Gastrocnemius medialis (tissue), 4 donors: ENCODE measurements around the gene RASL12. TPM values are rescaled to one million over a fixed set of nuclear protein-coding genes. Genes with fewer than 3 reads are reported as not detected.

Experiments
- ATAC-seq, 2 donors: fragments of 150-250 bp; one replicate each; pipeline ENCODE4 v1.9.1; 2016
- DNase-seq, 2 donors: peaks; one replicate each; pipeline ENCODE4 v3.0.0-alpha.2; 2019
- H3K27ac ChIP-seq, 4 donors: fragments of 200-600 bp; sonication (generic); 1 replicate in 1 of 4; 2 replicates in 3 of 4; pipeline ENCODE4 v1.5.1; 2016 to 2018; ENCODE audit warnings: mild to moderate bottlenecking in 2 of 4, moderate library complexity in 1 of 4
- H3K27me3 ChIP-seq, 3 donors: fragments of 200-600 bp; sonication (generic) in 2 of 3; 1 replicate in 1 of 3; 2 replicates in 2 of 3; pipeline versions ENCODE4 v1.5.1 to v1.6.0; 2016 to 2019; ENCODE audit warnings: mild to moderate bottlenecking in 1 of 3, moderate library complexity in 1 of 3
- H3K36me3 ChIP-seq, 2 donors: fragments of 200-600 bp; sonication (generic) in 1 of 2; one replicate each; pipeline ENCODE4 v1.5.1; 2017 to 2018
- H3K4me1 ChIP-seq, 2 donors: fragments of 200-600 bp; sonication (generic) in 1 of 2; one replicate each; pipeline ENCODE4 v1.5.1; 2016 to 2017; ENCODE audit warnings: mild to moderate bottlenecking in 2 of 2
- H3K4me3 ChIP-seq, 4 donors: fragments of 200-600 bp; sonication (generic) in 3 of 4; 1 replicate in 1 of 4; 2 replicates in 3 of 4; pipeline ENCODE4 v1.5.1; 2016 to 2019; ENCODE audit warnings: mild to moderate bottlenecking in 2 of 4
- H3K9me3 ChIP-seq, 3 donors: fragments of 200-600 bp; sonication (generic) in 2 of 3; 1 replicate in 1 of 3; 2 replicates in 2 of 3; pipeline ENCODE4 v1.5.1; 2016 to 2019
- CTCF ChIP-seq, 5 experiments: fragments of 450-650 bp in 3 of 5; fragments of 200-600 bp in 2 of 5; sonication (generic) in 2 of 5; IDR thresholded peaks in 4 of 5; conservative IDR thresholded peaks in 1 of 5; 1 replicate in 4 of 5; 2 replicates in 1 of 5; pipeline ENCODE4 v1.5.1; 2016 to 2019; ENCODE audit warnings: antibody characterized with exemption in 5 of 5, mild to moderate bottlenecking in 3 of 5, moderate library complexity in 3 of 5
- POLR2A ChIP-seq, 2 donors: fragments of 450-650 bp; IDR thresholded peaks; one replicate each; pipeline ENCODE4 v1.6.1; 2017; ENCODE audit warnings: antibody characterized with exemption in 2 of 2, mild to moderate bottlenecking in 2 of 2, moderate library complexity in 2 of 2
- in situ Hi-C, 4 donors: fragments of 200-750 bp; cut with MboI; loops; one replicate each; pipeline versions ENCODE4 v1.15.0 to v1.8.0; 2017; ENCODE audit warnings: low sequenced_read_pairs in 4 of 4
- intact Hi-C: fragments of 100-400 bp; cut with DNase I; formaldehyde crosslinking; loops from one replicate; pipeline ENCODE4 v1.15.1; 2023; ENCODE audit warnings: low total_unique reads
- total RNA-seq, 4 donors: library from RNA; depleted of rRNA; stranded (reverse); fragments of >200 nt; gene quantifications; one replicate each; pipeline versions ENCODE4 v1.1.0 to v1.2.3, GENCODE V29; 2016

Gene RASL12
- total RNA-seq, 4 donors from 2014 or later, result 2.8 to 8.2 (median 5.4) TPM

DNA sequence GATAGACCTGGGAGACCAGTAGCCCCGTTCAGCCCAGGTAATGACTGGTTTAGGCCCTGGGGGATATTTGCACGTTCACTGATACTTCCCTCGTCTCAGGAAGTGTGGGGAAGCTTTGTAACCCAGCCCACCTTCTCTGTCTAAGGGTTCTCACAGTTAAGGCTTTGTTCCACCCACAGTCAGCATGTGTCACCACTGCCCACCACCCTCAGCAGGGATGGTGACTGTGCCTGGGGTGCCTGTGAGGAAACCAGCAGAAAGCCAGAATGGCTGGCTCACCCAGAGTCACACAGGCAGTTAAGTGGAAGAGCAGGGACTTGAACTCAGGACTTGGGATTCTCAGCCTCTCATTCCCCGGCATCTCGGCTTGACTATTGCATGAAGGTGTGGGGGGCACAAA, 14.0 kb upstream of the RASL12 start:
- ATAC-seq (no peak), DNase-seq (no peak)
- H3K36me3 ChIP-seq, result no peaks in the 10 kb centered on the region
- H3K4me3 ChIP-seq, result no peak overlapping the region
- H3K4me1 ChIP-seq, result peaks cover 19% of the 10 kb centered on the region in 2 donors
- H3K27ac ChIP-seq, result peak overlapping the region in 1 of 4 donors; percentile 9
- in situ Hi-C loops (loop anchor here in 1 of 4 donors (10.0 kb wide), 1 partner anchor 47 kb away; no protein-coding TSS in a partner anchor), intact Hi-C loops (no loop called here)
- no peaks in the 10 kb centered on the region for H3K27me3 ChIP-seq
- no peak for TF ChIP-seq CTCF (IDR thresholded peaks at IDR 0.05 in 4 of 5, conservative IDR thresholded peaks at IDR 0.05 in 1 of 5)
- TF ChIP-seq POLR2A (IDR thresholded peaks at IDR 0.05), result no peak
- no peaks in the 10 kb centered on the region for H3K9me3 ChIP-seq

DNA sequence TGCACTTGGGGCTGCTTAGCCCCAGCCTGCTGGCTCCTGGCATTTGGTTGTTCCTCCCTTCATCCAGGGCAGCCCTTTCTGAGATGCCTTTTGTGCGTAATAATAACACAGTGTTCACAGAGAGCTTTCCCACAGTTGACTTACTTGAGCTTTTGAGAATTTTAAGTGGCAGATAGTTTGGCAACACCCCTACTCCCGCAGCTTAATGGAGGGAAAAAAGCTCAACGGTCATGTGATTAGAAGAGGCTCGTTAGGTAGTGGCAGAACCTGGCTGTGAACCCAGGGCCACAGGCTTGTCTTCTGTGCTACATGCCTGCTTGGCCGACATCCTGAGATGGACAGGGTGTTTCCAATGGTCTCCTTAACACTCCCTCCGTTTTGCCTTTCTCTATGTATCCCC, 13.5 kb upstream of the RASL12 start:
- ATAC-seq (no peak), DNase-seq (no peak)
- TF ChIP-seq CTCF (IDR thresholded peaks at IDR 0.05 in 4 of 5, conservative IDR thresholded peaks at IDR 0.05 in 1 of 5) (no peak), POLR2A (IDR thresholded peaks at IDR 0.05) (no peak)
- Histone ChIP-seq H3K36me3 (no peaks in the 10 kb centered on the region), H3K4me3 (no peak overlapping the region), H3K9me3 (no peaks in the 10 kb centered on the region), H3K4me1 (peaks cover 21 to 24% of the 10 kb centered on the region in 2 donors), H3K27ac (peak overlapping the region in 1 of 4 donors; percentile 9), H3K27me3 (no peaks in the 10 kb centered on the region)
- intact Hi-C loops (no loop called here), in situ Hi-C loops (loop anchor here in 1 of 4 donors (10.0 kb wide), 1 partner anchor 46 kb away; no protein-coding TSS in a partner anchor)

DNA sequence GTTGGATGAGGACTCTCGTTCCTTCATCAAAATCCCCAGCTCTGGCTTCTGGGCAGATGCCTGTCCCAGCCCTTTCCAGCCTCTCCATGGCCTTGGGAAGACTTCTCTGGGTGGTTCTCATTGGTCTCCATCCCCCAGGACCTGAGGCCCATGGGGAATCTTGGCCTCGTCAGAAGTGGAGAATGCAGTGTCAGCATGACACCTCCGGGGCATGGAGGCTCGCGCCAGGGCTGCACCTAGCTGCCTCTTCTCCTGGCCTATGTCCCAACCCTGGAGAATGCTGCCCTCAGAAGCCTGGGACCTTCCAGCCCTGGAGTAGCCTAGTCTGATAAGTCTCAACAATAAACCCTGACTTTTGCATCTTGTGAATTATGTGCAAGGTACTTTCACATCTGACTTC, 11.8 kb upstream of the RASL12 start:
- Histone ChIP-seq H3K27me3 (no peaks in the 10 kb centered on the region), H3K27ac (no peak overlapping the region), H3K4me3 (no peak overlapping the region), H3K4me1 (peaks cover 19 to 25% of the 10 kb centered on the region in 2 donors), H3K36me3 (no peaks in the 10 kb centered on the region), H3K9me3 (no peaks in the 10 kb centered on the region)
- intact Hi-C loops, result no loop called here
- no peak for ATAC-seq
- no peak for DNase-seq
- in situ Hi-C loops, result no loop called here
- TF ChIP-seq POLR2A (IDR thresholded peaks at IDR 0.05) (no peak), CTCF (IDR thresholded peaks at IDR 0.05 in 4 of 5, conservative IDR thresholded peaks at IDR 0.05 in 1 of 5) (no peak)

- intact Hi-C loops, result loop anchor here (1.0 kb wide), 1 partner anchor 24 kb away; no protein-coding TSS in a partner anchor
- ATAC-seq (peak; percentile 63 to 64), DNase-seq (peak; percentile 61 to 73)
- Histone ChIP-seq H3K36me3 (no peaks in the 10 kb centered on the region), H3K27ac (peak overlapping the region; percentile 37 to 93 (median 88)), H3K27me3 (no peaks in the 10 kb centered on the region), H3K4me3 (peak overlapping the region; percentile 7 to 46 (median 26)), H3K9me3 (no peaks in the 10 kb centered on the region), H3K4me1 (peaks cover 21 to 24% of the 10 kb centered on the region in 2 donors)
- TF ChIP-seq CTCF (IDR thresholded peaks at IDR 0.05 in 4 of 5, conservative IDR thresholded peaks at IDR 0.05 in 1 of 5) (peak; percentile 49 to 80 (median 66)), POLR2A (IDR thresholded peaks at IDR 0.05) (no peak)
- in situ Hi-C loops, result no loop called here
These were observed 10.2 kb upstream of the RASL12 start for GRCh38 chr15:65077981-65078352.
